IgD-negative memory B cell (primary cell): ENCODE results near the gene COMMD10. TPM values are rescaled to one million over a fixed set of nuclear protein-coding genes. Genes with fewer than 3 reads are reported as not detected.

Experiments
- H3K27ac Mint-ChIP-seq, 3 donors: one replicate each; pipeline ENCODE4 v1.8.0; 2020 to 2022; ENCODE audit warnings: mild to moderate bottlenecking in 3 of 3, mixed read lengths in 3 of 3, moderate library complexity in 1 of 3
- H3K27me3 Mint-ChIP-seq: one replicate; pipeline ENCODE4 v1.8.0; 2021; ENCODE audit warnings: mixed read lengths
- H3K36me3 Mint-ChIP-seq: one replicate; pipeline ENCODE4 v1.8.0; 2020; ENCODE audit warnings: mild to moderate bottlenecking, mixed read lengths
- H3K4me1 Mint-ChIP-seq, 3 donors: one replicate each; pipeline ENCODE4 v1.8.0; 2020 to 2022; ENCODE audit warnings: mixed read lengths in 3 of 3, mild to moderate bottlenecking in 1 of 3
- H3K4me3 Mint-ChIP-seq, 4 donors: one replicate each; pipeline ENCODE4 v1.8.0; 2020 to 2022; ENCODE audit warnings: mild to moderate bottlenecking in 4 of 4, mixed read lengths in 4 of 4, moderate library complexity in 3 of 4
- H3K9me3 Mint-ChIP-seq, 3 donors: one replicate each; pipeline ENCODE4 v1.8.0; 2020 to 2021; ENCODE audit warnings: mixed read lengths in 3 of 3, mild to moderate bottlenecking in 1 of 3
- polyA plus RNA-seq: library from polyadenylated mRNA; unstranded; fragments of 300-500 nt; fragmentation: Illumina TruSeq; gene quantifications from one replicate; pipeline ENCODE4 v1.2.3, GENCODE V29; 2021

Gene COMMD10
- polyA plus RNA-seq, 1 donor from 2014 or later: 39.4 TPM

DNA sequence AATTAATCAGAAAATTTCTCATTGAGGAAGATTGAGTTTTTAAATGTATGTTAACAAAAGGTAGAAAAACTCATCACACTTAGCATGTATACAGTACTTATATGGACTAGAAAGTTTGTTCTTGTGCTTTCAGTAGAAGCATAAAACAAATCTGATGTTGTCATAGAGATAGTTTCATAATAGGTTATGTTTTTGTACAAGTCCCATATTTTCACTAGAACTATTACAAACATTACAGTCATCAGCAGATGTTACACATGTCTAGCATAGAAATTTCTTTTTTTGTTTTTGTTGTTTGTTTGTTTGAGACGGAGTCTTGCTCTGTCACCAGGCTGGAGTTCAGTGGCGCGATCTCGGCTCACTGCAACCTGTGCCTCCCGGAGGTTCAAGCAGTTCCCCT lies 131.4 kb downstream of the COMMD10 start:
- Mint-ChIP-seq H3K9me3 (no peaks in the 10 kb centered on the region), H3K4me1 (peaks cover 0 to 3% (median 0%) of the 10 kb centered on the region in 3 donors), H3K27ac (no peak overlapping the region), H3K4me3 (no peak overlapping the region), H3K36me3 (peaks cover 7% of the 10 kb centered on the region), H3K27me3 (no peaks in the 10 kb centered on the region)

DNA sequence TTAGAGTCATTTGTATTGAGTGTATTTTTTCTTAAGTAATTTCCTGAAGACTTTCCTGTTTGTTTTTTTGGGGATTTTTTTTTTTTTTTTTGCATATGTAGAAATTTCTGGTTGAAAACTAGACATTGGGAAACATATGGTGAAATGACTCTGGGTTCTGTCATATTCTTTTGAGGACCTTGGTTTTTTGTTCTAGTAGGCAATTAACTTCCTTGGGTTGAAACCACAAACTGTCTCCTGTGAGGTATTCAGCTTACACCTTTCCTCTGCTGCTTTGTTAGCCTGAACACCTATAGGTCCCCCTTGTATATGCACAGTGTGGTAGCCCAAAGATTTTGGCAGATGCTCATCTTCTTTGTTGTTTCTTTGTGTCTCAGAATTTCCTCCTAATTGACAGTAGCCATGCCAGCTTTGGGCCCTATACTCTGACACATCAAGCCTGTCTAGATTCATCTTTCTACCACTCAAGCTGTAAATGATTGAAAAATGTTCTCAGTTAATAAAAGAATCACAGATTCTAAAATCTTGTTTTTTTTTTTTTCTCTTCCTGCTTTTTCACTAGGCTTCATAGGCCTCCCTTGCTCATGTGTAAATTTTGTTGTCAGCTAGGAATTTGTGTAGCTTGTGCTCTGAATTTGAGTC lies 140.6 kb downstream of the COMMD10 start:
- Mint-ChIP-seq H3K27ac (no peak overlapping the region), H3K27me3 (no peaks in the 10 kb centered on the region), H3K4me1 (peaks cover 2 to 10% (median 8%) of the 10 kb centered on the region in 3 donors), H3K4me3 (no peak overlapping the region), H3K9me3 (peaks cover 0 to 6% (median 4%) of the 10 kb centered on the region in 3 donors), H3K36me3 (peaks cover 14% of the 10 kb centered on the region)

DNA sequence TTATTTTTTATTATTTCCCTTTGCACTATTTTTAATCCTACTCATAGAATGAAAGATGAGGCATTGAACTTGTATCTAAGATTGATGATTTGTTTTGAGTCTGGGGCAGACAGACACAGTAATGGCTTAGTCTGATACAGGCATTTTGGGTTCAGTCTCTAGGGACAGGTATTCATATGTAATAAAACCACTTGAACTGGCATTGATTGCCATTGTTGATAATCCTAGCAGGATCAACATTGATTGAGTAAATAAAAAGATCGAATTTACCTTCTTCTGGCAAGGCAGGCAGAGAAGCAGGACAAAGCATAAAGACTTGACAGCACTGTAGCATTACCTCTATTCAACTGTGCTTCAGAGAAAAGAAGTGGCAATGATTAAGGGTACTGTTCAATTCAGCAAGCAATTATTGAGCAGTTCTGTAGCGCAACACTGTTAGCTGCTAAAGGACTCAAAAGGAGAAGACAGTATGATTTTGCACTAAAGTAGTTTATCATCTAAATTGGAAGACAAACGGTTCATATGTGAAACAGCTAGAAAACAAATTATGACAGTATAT lies 144.4 kb downstream of the COMMD10 start:
- peaks cover 11% of the 10 kb centered on the region for H3K36me3 Mint-ChIP-seq
- peaks cover 0 to 4% (median under 1%) of the 10 kb centered on the region in 3 donors for H3K9me3 Mint-ChIP-seq
- no peaks in the 10 kb centered on the region for H3K27me3 Mint-ChIP-seq
- H3K27ac Mint-ChIP-seq: no peak overlapping the region
- peaks cover 3 to 11% (median 8%) of the 10 kb centered on the region in 3 donors for H3K4me1 Mint-ChIP-seq
- H3K4me3 Mint-ChIP-seq: no peak overlapping the region

DNA sequence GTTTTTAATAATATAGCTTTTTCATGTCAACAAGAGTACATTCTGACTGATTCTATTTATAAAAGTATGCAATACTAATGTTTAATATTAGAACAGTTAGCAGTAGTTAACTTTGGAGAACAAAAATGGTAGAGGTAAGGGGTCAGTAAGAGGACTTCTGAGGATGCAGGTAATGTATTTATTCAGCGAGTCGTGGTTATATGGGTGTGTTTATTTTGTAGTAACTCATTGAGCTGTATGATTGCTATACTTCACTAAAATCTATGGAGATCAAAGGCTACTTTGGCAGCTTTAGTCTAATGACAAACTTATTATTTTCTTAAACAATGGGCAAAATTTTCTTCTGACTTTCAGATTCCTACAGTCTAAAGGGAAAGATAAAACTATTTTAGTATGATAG lies 146.5 kb downstream of the COMMD10 start:
- H3K36me3 Mint-ChIP-seq: peaks cover 12% of the 10 kb centered on the region
- H3K4me3 Mint-ChIP-seq: no peak overlapping the region
- peaks cover 1 to 3% (median 2%) of the 10 kb centered on the region in 3 donors for H3K4me1 Mint-ChIP-seq
- no peaks in the 10 kb centered on the region for H3K27me3 Mint-ChIP-seq
- no peak overlapping the region for H3K27ac Mint-ChIP-seq
- peaks cover 0 to 4% (median 0%) of the 10 kb centered on the region in 3 donors for H3K9me3 Mint-ChIP-seq

DNA sequence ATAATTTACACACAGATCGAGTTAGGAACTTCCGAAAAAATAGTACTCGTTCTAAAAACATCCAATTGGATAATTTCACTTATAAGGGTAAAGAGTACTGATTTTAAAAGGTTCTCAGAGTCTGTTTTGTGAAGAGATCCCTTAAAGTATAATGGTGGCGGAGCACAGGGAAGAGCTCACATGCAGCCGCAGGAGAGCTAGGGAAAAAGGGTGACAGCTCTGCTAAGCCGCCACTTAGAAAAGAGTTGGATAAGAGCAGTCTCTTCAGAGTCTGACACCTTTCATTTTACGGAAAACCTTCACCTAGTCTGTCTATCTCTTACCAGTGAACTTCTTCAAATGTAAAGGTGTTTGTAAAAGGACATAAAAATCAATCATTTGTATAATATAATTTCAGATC lies 149.9 kb downstream of the COMMD10 start:
- H3K27me3 Mint-ChIP-seq: no peaks in the 10 kb centered on the region
- peaks cover 18% of the 10 kb centered on the region for H3K36me3 Mint-ChIP-seq
- no peak overlapping the region for H3K27ac Mint-ChIP-seq
- H3K4me1 Mint-ChIP-seq: peaks cover 0 to 4% (median 3%) of the 10 kb centered on the region in 3 donors
- H3K4me3 Mint-ChIP-seq: no peak overlapping the region
- peaks cover 0 to 4% (median 0%) of the 10 kb centered on the region in 3 donors for H3K9me3 Mint-ChIP-seq

DNA sequence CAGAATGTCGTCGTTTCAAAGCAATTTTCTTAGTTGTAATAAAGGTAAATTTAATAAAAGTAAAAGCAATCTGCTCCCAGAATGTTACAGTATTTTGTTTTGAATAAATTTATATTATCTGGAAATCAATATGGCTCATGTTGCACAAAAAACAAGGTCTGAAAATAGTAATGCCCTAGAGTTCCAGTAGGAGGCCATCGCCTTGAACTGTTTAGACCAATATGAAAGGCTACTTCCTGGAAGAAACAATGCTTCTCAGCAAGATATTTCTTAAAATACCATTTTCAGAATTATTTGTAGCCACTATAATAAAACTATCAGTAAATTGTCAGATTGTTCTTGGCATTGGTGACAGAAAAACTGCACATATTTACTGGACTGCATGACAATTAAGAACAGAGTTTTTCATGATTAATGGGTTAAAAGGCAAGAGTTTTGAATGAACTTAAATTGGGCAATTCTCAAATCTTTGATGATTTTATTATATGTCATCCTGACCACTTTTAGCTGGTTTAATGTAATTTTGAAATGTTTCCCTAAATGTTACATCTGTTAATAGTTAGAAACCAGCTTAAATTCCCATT lies 153.2 kb downstream of the COMMD10 start:
- H3K9me3 Mint-ChIP-seq: peaks cover 2 to 4% (median 2%) of the 10 kb centered on the region in 3 donors
- no peak overlapping the region for H3K4me3 Mint-ChIP-seq
- peaks cover 0 to 3% (median 2%) of the 10 kb centered on the region in 3 donors for H3K4me1 Mint-ChIP-seq
- peaks cover 20% of the 10 kb centered on the region for H3K36me3 Mint-ChIP-seq
- peak overlapping the region in 1 of 3 donors; percentile 37 for H3K27ac Mint-ChIP-seq
- H3K27me3 Mint-ChIP-seq: no peaks in the 10 kb centered on the region

DNA sequence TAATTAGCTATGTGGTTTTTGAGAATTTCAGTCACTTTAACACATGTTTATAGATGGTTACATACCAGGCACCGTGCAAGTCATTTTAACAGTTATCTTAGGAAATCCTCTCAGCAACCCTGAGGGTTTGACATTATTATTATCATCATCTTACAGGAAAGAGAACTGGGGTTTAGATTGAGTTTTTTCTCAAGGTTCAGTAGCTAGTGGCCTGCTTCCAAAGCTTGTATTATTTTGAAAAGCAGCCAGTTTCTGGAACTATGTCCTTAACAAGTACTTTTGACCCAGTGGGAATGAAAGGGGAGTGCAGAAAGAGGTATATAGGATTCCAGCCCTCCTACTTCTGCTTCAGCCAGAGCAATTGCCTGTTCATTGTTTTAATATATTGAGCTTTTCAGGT lies 157.5 kb downstream of the COMMD10 start:
- Mint-ChIP-seq H3K27me3 (no peaks in the 10 kb centered on the region), H3K4me3 (no peak overlapping the region), H3K27ac (no peak overlapping the region), H3K36me3 (peaks cover 22% of the 10 kb centered on the region), H3K4me1 (no peaks in the 10 kb centered on the region), H3K9me3 (peaks cover 5 to 25% (median 7%) of the 10 kb centered on the region in 3 donors)

DNA sequence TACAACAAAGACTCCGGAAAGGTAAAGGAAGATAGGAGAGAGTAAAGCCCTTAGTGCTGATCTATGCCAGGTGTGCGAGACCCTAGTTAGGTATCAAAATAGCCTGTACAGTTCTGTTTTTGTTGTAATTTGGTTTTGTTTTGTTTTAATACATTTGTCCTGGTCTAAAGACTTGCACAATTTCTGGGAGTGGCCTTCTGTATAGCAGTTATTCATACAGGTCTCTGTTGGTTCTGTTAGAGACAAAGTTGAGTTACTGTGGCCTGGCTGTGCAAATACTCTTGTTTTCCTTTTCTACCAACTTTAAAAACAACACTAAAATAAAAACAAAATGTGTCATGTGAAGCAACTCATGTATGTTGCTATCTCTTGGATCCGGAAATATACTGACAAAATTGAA lies 163.6 kb downstream of the COMMD10 start:
- Mint-ChIP-seq H3K4me3 (no peak overlapping the region), H3K9me3 (peaks cover 7 to 27% (median 8%) of the 10 kb centered on the region in 3 donors), H3K27ac (no peak overlapping the region), H3K27me3 (no peaks in the 10 kb centered on the region), H3K36me3 (peaks cover 17% of the 10 kb centered on the region), H3K4me1 (no peaks in the 10 kb centered on the region)

DNA sequence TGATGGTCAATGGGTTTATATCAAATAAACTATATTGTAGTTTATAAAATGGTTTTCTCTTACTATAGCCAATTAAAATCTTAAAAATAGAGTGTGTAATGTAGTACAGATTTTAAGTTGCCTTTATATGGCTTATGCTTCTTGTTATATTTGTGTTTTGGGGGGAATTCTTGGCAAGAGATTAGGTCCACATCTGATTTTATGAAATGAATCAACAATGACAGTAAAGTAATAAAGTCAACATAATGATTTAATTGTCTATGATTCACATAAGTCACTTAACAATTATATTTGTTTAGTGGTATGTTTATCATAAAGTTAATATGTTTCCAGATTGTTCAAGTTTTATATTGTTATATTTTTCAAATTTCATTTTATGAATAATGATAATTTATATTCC lies 164.8 kb downstream of the COMMD10 start:
- no peak overlapping the region for H3K4me3 Mint-ChIP-seq
- no peaks in the 10 kb centered on the region for H3K27me3 Mint-ChIP-seq
- H3K4me1 Mint-ChIP-seq: no peaks in the 10 kb centered on the region
- H3K9me3 Mint-ChIP-seq: peaks cover 7 to 24% (median 12%) of the 10 kb centered on the region in 3 donors
- H3K27ac Mint-ChIP-seq: no peak overlapping the region
- H3K36me3 Mint-ChIP-seq: peaks cover 19% of the 10 kb centered on the region

DNA sequence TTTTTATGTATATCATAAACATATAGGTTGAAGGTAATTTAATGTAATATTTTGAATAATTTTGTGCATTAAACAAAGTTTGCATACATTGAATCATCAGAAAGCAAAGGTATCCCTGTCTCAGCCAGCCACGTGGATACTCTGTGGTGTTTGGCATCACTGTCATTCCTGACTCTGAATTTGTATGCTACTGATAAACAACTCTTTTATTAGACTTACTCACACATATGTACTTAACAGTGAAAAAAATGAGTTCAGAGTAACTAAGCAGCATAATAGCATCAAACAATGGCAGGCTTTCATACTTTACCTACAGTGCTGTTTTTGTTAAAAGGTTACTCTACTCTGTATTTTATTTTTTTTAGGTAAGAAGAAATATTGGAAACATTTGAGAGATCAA lies 171.9 kb downstream of the COMMD10 start:
- Mint-ChIP-seq H3K4me3 (no peak overlapping the region), H3K27ac (no peak overlapping the region), H3K36me3 (peaks cover 21% of the 10 kb centered on the region), H3K4me1 (peaks cover 0 to 4% (median 0%) of the 10 kb centered on the region in 3 donors), H3K27me3 (no peaks in the 10 kb centered on the region), H3K9me3 (peaks cover 0 to 9% (median 5%) of the 10 kb centered on the region in 3 donors)

DNA sequence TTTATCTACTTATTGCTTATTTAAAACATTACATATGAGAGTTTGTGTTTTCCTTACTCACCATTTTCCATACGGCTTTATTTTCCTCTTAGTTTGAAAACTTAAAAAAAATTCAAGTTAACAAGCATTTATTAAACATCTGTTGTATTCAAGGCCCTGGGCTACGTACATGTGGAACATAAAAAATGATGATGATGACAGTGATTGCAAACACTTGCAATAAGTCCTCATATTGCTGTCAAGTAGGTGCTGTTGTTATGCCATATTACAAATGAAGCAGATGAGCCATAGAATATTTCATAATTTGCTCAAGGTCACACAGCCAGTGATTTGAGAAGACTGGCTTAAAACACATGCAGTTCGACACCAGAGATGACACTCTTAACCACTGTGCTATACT lies 180.6 kb downstream of the COMMD10 start:
- Mint-ChIP-seq H3K4me3 (no peak overlapping the region), H3K4me1 (peaks cover 0 to 1% (median 0%) of the 10 kb centered on the region in 3 donors), H3K27ac (no peak overlapping the region), H3K36me3 (peaks cover 26% of the 10 kb centered on the region), H3K9me3 (peaks cover 0 to 20% (median 14%) of the 10 kb centered on the region in 3 donors), H3K27me3 (no peaks in the 10 kb centered on the region)

DNA sequence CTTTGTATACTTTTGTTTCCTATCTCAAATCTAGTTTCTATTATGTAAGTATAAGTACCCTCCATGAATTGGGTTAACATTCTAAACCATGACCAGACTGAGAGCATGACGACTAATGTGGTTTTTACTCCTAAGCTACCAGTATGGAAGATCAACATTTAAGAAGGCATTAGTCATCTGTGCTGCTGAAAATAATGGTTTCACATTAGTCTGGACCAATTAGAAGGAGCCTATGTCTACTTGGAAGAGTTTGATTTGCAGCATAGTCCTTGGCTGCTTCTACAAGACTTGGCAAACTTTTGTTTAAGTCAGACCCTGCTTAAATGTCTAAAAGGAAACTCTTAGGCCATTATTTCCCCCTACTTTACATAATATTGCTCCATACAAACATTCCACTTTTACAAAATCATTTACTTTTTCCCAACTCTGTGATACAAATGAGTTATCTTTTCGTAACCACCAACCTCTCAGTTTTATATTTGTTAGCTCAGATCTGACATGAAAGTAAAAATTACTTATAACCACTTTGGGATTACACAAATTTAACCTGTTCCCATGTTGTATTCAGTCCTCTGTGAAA lies 186.7 kb downstream of the COMMD10 start:
- Mint-ChIP-seq H3K4me3 (no peak overlapping the region), H3K27ac (no peak overlapping the region), H3K4me1 (peaks cover 0 to 3% (median 0%) of the 10 kb centered on the region in 3 donors), H3K36me3 (peaks cover 22% of the 10 kb centered on the region), H3K27me3 (no peaks in the 10 kb centered on the region), H3K9me3 (peaks cover 8 to 23% (median 19%) of the 10 kb centered on the region in 3 donors)

DNA sequence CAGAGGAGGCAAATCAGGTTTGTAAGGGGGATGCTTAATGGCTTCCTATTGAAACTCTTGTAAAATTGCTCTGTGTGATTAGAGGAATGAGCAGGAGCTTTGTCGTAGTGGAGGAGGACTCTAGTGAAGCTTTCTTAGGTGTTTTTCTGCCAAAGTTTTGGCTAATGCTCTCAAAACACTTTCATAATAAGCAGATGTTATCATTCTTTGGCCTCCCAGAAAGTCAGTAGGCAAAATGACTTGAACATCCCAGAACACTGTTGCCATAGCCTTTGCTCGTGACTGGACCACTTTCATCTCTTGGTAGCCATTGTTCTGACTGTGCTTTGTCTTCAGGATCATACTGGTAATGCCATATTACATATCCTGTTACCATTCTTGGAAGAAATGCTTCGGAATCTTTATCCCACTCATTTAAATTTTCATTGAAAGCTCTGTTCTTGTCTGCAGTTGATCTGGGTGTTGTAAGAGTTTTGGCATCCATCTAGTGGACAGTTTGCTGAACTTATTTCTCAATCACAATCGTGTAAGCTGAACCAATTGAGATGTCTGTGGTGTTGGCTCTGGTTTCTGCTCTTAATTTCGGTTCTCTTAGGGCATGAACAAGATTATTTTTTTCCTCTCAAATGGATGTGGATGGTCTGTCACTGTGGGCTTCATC lies 187.6 kb downstream of the COMMD10 start:
- H3K9me3 Mint-ChIP-seq: peaks cover 8 to 29% (median 17%) of the 10 kb centered on the region in 3 donors
- peak overlapping the region in 1 of 4 donors; percentile 3 for H3K4me3 Mint-ChIP-seq

DNA sequence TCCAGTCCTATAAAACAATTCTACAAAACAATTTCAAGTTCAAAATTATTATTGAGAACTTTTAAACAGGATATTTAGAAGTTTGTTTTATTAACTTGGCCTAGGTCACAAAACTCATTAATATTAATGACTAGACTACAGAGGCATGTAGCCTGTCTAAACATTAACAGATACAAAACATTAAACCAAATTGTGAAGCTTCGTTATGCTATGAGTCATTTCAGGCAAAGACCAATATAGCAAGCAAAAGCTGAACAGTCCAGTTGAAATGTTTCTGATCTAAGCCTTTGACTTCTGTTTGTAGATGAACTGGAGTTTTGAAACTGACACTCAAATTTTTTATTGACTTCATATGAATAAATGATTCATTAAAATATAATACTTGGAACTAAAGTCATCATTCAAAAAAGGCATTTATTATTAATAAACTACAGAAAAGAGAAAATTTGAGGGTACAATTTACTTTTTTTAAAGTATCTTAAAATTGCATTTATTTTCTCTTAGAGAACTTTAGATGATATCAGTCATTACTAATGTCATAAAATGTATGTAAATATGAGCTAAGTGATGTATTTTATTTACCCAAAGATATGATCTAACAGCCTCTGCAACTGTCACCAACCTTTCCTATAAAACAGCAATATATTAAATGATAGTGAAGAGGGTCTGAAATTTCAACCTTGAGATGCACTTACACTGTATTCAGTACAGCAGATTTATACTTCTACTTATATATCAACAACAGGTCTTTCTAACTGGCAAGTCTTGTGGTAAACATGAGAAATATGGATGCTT lies 188.8 kb downstream of the COMMD10 start:
- no peak overlapping the region for H3K4me3 Mint-ChIP-seq
- peaks cover 17% of the 10 kb centered on the region for H3K36me3 Mint-ChIP-seq
- H3K4me1 Mint-ChIP-seq: peaks cover 0 to 3% (median 0%) of the 10 kb centered on the region in 3 donors
- H3K27ac Mint-ChIP-seq: no peak overlapping the region
- no peaks in the 10 kb centered on the region for H3K27me3 Mint-ChIP-seq
- H3K9me3 Mint-ChIP-seq: peaks cover 8 to 34% (median 12%) of the 10 kb centered on the region in 3 donors

More for the DNA sequence above, 187.6 kb downstream of the COMMD10 start:
- peaks cover 19% of the 10 kb centered on the region for H3K36me3 Mint-ChIP-seq
- H3K27me3 Mint-ChIP-seq: no peaks in the 10 kb centered on the region
- peaks cover 0 to 3% (median 0%) of the 10 kb centered on the region in 3 donors for H3K4me1 Mint-ChIP-seq
- peak overlapping the region in 1 of 3 donors; percentile 14 for H3K27ac Mint-ChIP-seq
